ENCODE data around the gene DICER1.

DICER1 gene

DNA sequence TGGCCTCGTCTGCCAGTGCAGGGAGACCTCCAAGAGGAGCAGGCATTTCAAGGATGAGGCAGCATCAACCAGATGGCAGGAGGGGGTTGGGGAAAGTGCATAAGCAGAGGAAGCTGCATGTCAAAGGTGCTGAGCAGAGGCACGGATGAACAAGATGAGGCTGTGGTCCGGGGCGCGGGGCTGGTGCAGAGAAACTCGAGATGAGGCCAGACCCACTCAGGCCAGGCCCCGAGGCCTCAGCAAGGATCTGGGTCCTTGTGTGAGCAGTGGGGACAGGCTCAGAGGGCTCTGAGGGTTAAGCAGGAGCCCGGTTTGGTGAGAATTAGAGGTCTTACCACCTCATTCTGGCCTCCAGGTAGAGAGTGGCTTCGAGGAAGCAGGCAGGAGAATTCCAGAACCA is 98.8 kb downstream of the DICER1 start:
- Histone ChIP-seq H3K4me3 (ENCODE audit: low read depth in 1 of 2, low read length in 1 of 2) (no peak overlapping the region), H3K27ac (no peak overlapping the region), H3K4me1 (ENCODE audit: control insufficient read depth in 1 of 2, insufficient read depth in 1 of 2, low read depth in 1 of 2, low read length in 1 of 2) (no peaks in the 10 kb centered on the region), H3K9me3 (no peaks in the 10 kb centered on the region), H3K27me3 (no peaks in the 10 kb centered on the region), H3K36me3 (no peaks in the 10 kb centered on the region)
- TF ChIP-seq, protein P1, sequence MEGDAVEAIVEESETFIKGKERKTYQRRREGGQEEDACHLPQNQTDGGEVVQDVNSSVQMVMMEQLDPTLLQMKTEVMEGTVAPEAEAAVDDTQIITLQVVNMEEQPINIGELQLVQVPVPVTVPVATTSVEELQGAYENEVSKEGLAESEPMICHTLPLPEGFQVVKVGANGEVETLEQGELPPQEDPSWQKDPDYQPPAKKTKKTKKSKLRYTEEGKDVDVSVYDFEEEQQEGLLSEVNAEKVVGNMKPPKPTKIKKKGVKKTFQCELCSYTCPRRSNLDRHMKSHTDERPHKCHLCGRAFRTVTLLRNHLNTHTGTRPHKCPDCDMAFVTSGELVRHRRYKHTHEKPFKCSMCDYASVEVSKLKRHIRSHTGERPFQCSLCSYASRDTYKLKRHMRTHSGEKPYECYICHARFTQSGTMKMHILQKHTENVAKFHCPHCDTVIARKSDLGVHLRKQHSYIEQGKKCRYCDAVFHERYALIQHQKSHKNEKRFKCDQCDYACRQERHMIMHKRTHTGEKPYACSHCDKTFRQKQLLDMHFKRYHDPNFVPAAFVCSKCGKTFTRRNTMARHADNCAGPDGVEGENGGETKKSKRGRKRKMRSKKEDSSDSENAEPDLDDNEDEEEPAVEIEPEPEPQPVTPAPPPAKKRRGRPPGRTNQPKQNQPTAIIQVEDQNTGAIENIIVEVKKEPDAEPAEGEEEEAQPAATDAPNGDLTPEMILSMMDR (IDR thresholded peaks at IDR 0.05), result no peak

DNA sequence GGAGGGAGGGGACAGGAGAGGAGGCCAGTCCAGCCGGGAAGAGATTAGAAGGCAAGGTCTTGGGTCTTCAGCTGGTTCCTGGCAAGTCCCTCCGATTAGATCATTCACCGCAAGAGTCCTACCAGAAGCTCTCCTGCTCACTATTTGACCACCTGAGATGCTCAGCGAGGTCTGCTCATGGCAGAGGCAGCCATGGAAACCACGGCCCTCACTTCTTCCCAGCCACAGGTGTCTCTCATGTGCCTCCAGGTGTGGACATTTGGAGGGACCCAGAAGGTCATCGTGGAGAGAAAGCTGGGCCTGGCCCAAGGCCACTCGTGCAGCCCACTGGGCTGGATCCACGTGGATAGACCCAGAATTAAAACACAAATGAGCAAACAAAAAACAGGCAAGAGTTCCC is 99.5 kb downstream of the DICER1 start:
- H3K9me3 ChIP-seq, result no peaks in the 10 kb centered on the region
- H3K36me3 ChIP-seq, result no peaks in the 10 kb centered on the region
- H3K27ac ChIP-seq, result no peak overlapping the region
- no peaks in the 10 kb centered on the region for H3K4me1 ChIP-seq (ENCODE audit: control insufficient read depth in 1 of 2, insufficient read depth in 1 of 2, low read depth in 1 of 2, low read length in 1 of 2)
- no peak overlapping the region for H3K4me3 ChIP-seq (ENCODE audit: low read depth in 1 of 2, low read length in 1 of 2)
- TF ChIP-seq, protein P1 (IDR thresholded peaks at IDR 0.05), result no peak
- H3K27me3 ChIP-seq, result no peaks in the 10 kb centered on the region

DNA sequence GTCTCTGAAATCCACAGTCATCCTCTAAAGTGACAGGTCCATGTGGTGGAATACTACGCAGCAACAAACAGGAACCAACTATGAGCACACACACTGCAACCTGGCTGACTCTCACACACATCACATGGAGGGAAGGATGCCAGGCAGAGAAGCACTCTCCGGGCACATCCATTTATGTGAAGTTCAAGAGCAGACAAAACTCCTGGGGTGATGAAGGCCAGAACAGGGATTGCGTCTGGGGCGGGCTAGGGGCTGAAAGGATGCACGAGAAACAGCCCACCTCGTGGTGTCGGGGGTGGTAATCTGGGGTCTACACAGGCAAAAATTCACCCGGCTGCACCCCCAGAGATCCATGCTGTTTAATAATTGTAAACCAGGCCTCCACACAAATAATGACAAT is 100.2 kb downstream of the DICER1 start:
- Histone ChIP-seq H3K27me3 (no peaks in the 10 kb centered on the region), H3K4me3 (ENCODE audit: low read depth in 1 of 2, low read length in 1 of 2) (no peak overlapping the region), H3K36me3 (no peaks in the 10 kb centered on the region), H3K4me1 (ENCODE audit: control insufficient read depth in 1 of 2, insufficient read depth in 1 of 2, low read depth in 1 of 2, low read length in 1 of 2) (no peaks in the 10 kb centered on the region), H3K9me3 (no peaks in the 10 kb centered on the region), H3K27ac (no peak overlapping the region)
- TF ChIP-seq, protein P1 (IDR thresholded peaks at IDR 0.05), result no peak

DNA sequence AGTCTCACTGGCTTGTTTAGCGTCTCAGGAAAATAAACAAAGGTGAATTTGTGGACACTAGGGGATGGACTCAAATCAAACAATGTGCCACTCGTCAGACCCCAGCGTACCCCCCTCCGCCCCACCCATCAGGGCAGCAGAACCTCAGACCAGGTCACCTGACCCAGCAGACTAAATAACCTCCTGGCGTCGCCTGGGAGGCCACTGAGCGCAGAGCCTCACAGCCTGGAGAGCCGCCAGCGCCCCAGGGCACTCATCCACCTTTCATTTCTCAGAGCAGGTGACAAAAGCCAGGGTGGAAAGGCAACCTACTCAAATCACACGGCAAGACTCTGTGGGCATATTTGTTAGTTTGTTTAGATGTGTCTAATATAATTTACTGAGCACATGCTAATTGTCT is 100.9 kb downstream of the DICER1 start:
- no peak overlapping the region for H3K4me3 ChIP-seq (ENCODE audit: low read depth in 1 of 2, low read length in 1 of 2)
- H3K9me3 ChIP-seq, result no peaks in the 10 kb centered on the region
- TF ChIP-seq, protein P1 (IDR thresholded peaks at IDR 0.05), result no peak
- H3K4me1 ChIP-seq (ENCODE audit: control insufficient read depth in 1 of 2, insufficient read depth in 1 of 2, low read depth in 1 of 2, low read length in 1 of 2), result no peaks in the 10 kb centered on the region
- H3K27me3 ChIP-seq, result no peaks in the 10 kb centered on the region
- no peak overlapping the region for H3K27ac ChIP-seq
- no peaks in the 10 kb centered on the region for H3K36me3 ChIP-seq

DNA sequence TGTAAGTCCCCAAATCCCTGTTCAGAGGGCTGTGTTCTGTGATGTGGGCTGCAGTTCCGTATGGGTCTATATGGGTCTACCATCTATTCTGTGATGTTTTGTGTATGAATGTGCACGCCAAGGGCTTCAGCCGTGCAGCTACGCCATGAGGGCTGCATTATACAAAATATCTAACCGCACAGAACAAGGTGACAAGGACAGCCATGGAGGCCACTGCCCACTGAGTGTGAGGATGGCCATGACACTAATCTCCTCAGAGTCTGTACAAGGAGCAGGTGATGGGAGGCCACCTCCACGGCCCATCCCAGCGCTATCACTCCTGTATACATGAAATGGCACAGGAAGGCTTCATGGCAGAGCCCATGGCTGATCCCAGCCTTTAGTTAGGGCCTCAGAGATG is 102.0 kb downstream of the DICER1 start:
- Histone ChIP-seq H3K4me3 (ENCODE audit: low read depth in 1 of 2, low read length in 1 of 2) (no peak overlapping the region), H3K9me3 (no peaks in the 10 kb centered on the region), H3K27ac (no peak overlapping the region), H3K36me3 (no peaks in the 10 kb centered on the region), H3K27me3 (no peaks in the 10 kb centered on the region), H3K4me1 (ENCODE audit: control insufficient read depth in 1 of 2, insufficient read depth in 1 of 2, low read depth in 1 of 2, low read length in 1 of 2) (no peaks in the 10 kb centered on the region)
- TF ChIP-seq, protein P1 (IDR thresholded peaks at IDR 0.05), result no peak

All from neutrophil (primary cell).